K562 (cell line): ENCODE results near the gene SLC12A6. TPM values are rescaled to one million over a fixed set of nuclear protein-coding genes. Genes with fewer than 3 reads are reported as not detected.
A peak's percentile ranks its signal among the peaks of the same experiment; 100 is the strongest.

ENCODE experiments used
- ATAC-seq: fragments of 200-7000 bp; cut with Tn5 transposase; 3 replicates; pipeline ENCODE4 v1.9.1; 2020; ENCODE audit warnings: moderate library complexity
- BruUV-seq: library from RNA; stranded (reverse); fragments of 400-500 nt; replicated peaks from 2 replicates; lab custom pipeline; 2021; lab: Mats Ljungman, UMichigan
- CTCF ChIA-PET: fragments of 300-600 bp; formaldehyde crosslinking; extraction: SDS; loops from one replicate; lab custom pipeline; 2021; ENCODE audit warnings: low intra/inter-chr PET ratio; lab: Yijun Ruan, JAX
- POLR2A ChIA-PET: fragments of 300-600, 350-650 bp; sonication (Branson Sonifier 250); formaldehyde crosslinking; extraction: SDS; loops from one replicate; lab custom pipeline; 2021; ENCODE audit warnings: antibody characterized with exemption, inconsistent platforms; lab: Yijun Ruan, JAX
- DNase-seq, 4 experiments: peaks; one replicate each; pipeline versions ENCODE4 v3.0.0 to v3.0.0-alpha.2; 2011 to 2018; ENCODE audit warnings: low spot score in 3 of 4, mixed read lengths in 3 of 4; ENCODE audit errors: extremely low read depth in 1 of 4
- FAIRE-seq: peaks from 2 replicates; lab custom pipeline; 2011; peaks lifted over from hg19 to GRCh38; lab: Jason Lieb, UNC
- H2AFZ ChIP-seq: 2 replicates; pipeline ENCODE4 v1.6.0; 2011; ENCODE audit warnings: low read depth, low read length, control low read depth, inconsistent platforms
- H3K27ac ChIP-seq: fragments of 200-600 bp; 3 replicates; pipeline ENCODE4 v1.8.0; 2011; ENCODE audit warnings: low read depth, mild to moderate bottlenecking, control low read depth, inconsistent platforms, low read length, moderate library complexity, mixed read lengths; ENCODE audit errors: extremely low read depth
- H3K27me3 ChIP-seq, 2 experiments: fragments of 300-600 bp in 1 of 2; 2 replicates in 1 of 2; 3 replicates in 1 of 2; pipeline versions ENCODE4 v1.6.0 to v1.8.0; 2011; ENCODE audit warnings: inconsistent platforms in 2 of 2, low read length in 2 of 2, mild to moderate bottlenecking in 1 of 2, mixed read lengths in 1 of 2, moderate library complexity in 1 of 2; ENCODE audit not compliant: control insufficient read depth in 2 of 2, insufficient read depth in 2 of 2
- H3K36me3 ChIP-seq: fragments of 300-600 bp; 3 replicates; pipeline ENCODE4 v1.8.0; 2011; ENCODE audit warnings: mild to moderate bottlenecking, low read length, inconsistent platforms; ENCODE audit not compliant: control insufficient read depth, insufficient read depth
- H3K4me1 ChIP-seq, 2 experiments: fragments of 200-600 bp in 1 of 2; replicated peaks in 1 of 2; 2 replicates in 1 of 2; 3 replicates in 1 of 2; pipeline versions ENCODE4 v1.5.1 to v1.8.0; 2011; ENCODE audit warnings: inconsistent platforms in 2 of 2, low read length in 2 of 2, mild to moderate bottlenecking in 1 of 2, mixed read lengths in 1 of 2, moderate library complexity in 1 of 2; ENCODE audit not compliant: control insufficient read depth in 2 of 2, insufficient read depth in 2 of 2
- H3K4me2 ChIP-seq: 2 replicates; pipeline ENCODE4 v1.6.1; 2011; ENCODE audit warnings: low read length, control low read depth, inconsistent platforms, mixed read lengths; ENCODE audit not compliant: insufficient read depth
- H3K4me3 ChIP-seq: fragments of 200-600 bp; sonication (generic), shearing (Covaris generic); 2 replicates; pipeline ENCODE4 v1.5.1; 2016; ENCODE audit warnings: control low read depth, inconsistent platforms
- H3K79me2 ChIP-seq: fragments of 200-600 bp; 3 replicates; pipeline ENCODE4 v1.8.0; 2011; ENCODE audit warnings: low read length, inconsistent platforms; ENCODE audit not compliant: control insufficient read depth, insufficient read depth
- H3K9ac ChIP-seq, 2 experiments: 2 replicates each; pipeline versions ENCODE4 v1.6.0 to v1.6.1; 2011; ENCODE audit warnings: low read depth in 2 of 2, low read length in 2 of 2, control low read depth in 1 of 2, inconsistent platforms in 1 of 2, mild to moderate bottlenecking in 1 of 2, mixed read lengths in 1 of 2; ENCODE audit not compliant: insufficient read depth in 1 of 2
- H3K9me1 ChIP-seq: one replicate; pipeline ENCODE4 v1.6.0; 2011; ENCODE audit warnings: inconsistent platforms, mild to moderate bottlenecking, low read length, moderate library complexity; ENCODE audit not compliant: control insufficient read depth, insufficient read depth
- H3K9me3 ChIP-seq: replicated peaks from 2 replicates; pipeline ENCODE4 v1.5.1; 2011; ENCODE audit warnings: low read depth, low read length, inconsistent platforms; ENCODE audit not compliant: control insufficient read depth, insufficient read depth
- H4K20me1 ChIP-seq: replicated peaks from 2 replicates; pipeline ENCODE4 v1.6.1; 2011; ENCODE audit warnings: low read length, inconsistent platforms, mixed read lengths; ENCODE audit not compliant: control insufficient read depth, insufficient read depth
- EP400 ChIP-seq: fragments of 450-650 bp; IDR thresholded peaks from 2 replicates; pipeline ENCODE4 v1.6.1; 2017; ENCODE audit warnings: antibody characterized with exemption, mild to moderate bottlenecking, moderate library complexity
- HES1 ChIP-seq: fragments of 450-650 bp; IDR thresholded peaks from 2 replicates; pipeline ENCODE4 v1.6.1; 2016; ENCODE audit warnings: low read depth, mild to moderate bottlenecking, moderate library complexity
- MIER1 ChIP-seq: fragments of 450-650 bp; IDR thresholded peaks from 2 replicates; pipeline ENCODE4 v1.6.1; 2016; ENCODE audit warnings: antibody characterized with exemption, mild to moderate bottlenecking, low read depth
- POLR2A ChIP-seq: fragments of 450-650 bp; conservative IDR thresholded peaks from 2 replicates; pipeline ENCODE4 v1.6.1; 2016
- ZNF384 ChIP-seq: IDR thresholded peaks from 2 replicates; pipeline ENCODE4 v1.6.1; 2012; ENCODE audit warnings: low read depth, low read length, improper control_type of control experiment
- ZNF592 ChIP-seq: fragments of 450-650 bp; IDR thresholded peaks from 2 replicates; pipeline ENCODE4 v1.6.1; 2017; ENCODE audit warnings: antibody characterized with exemption, mild to moderate bottlenecking
- WGBS: fragments of 100-300 bp; shearing (Covaris generic); methylation state at CpG from one replicate; pipeline ENCODE4 v1.1.6; 2016; ENCODE audit warnings: low coverage, mixed read lengths; ENCODE audit not compliant: insufficient coverage; ENCODE audit errors: missing lambda C conversion rate; 5-methylcytosine and 5-hydroxymethylcytosine counted together
- in situ Hi-C: fragments of 300-500 bp; cut with MboI; formaldehyde crosslinking; loops from 4 replicates; pipeline ENCODE4 v1.15.0; 2018; ENCODE audit warnings: inconsistent platforms, mixed read lengths
- intact Hi-C: fragments of 100-400 bp; cut with micrococcal nuclease; formaldehyde crosslinking; loops from 2 replicates; pipeline ENCODE4 v1.14.2; 2022
- polyA plus RNA-seq, 8 experiments: library from polyadenylated mRNA; depleted of rRNA in 4 of 8; stranded (reverse) in 5 of 8; unstranded in 3 of 8; fragments of >200 nt; fragmentation: Nextera tagmentation in 2 of 8; fragmentation: Illumina TruSeq in 1 of 8; extraction: Ambion mirVana in 2 of 8; extraction: Trizol in 1 of 8; gene quantifications; 2 replicates each; pipeline versions ENCODE4 v1.2.1 to v1.2.3, GENCODE V29; 2011 to 2014; ENCODE audit warnings: inconsistent platforms in 1 of 8, missing spikeins in 1 of 8
- total RNA-seq, 7 experiments: library from RNA; depleted of rRNA in 6 of 7; stranded (reverse); fragments of >200 nt in 6 of 7; fragmentation: Illumina TruSeq in 2 of 7; extraction: Trizol in 2 of 7; gene quantifications; 2 replicates each; pipeline versions ENCODE4 v1.2.1 to v1.2.3, GENCODE V29; 2011 to 2021; ENCODE audit warnings: low replicate concordance in 1 of 7

The SLC12A6 gene
- total and polyA plus RNA-seq, 9 of the 15 experiments (the other 6 are each of a cell fraction or from before 2014, with no cell fraction given), result 1.4 to 16.4 (median 6.7) TPM

DNA sequence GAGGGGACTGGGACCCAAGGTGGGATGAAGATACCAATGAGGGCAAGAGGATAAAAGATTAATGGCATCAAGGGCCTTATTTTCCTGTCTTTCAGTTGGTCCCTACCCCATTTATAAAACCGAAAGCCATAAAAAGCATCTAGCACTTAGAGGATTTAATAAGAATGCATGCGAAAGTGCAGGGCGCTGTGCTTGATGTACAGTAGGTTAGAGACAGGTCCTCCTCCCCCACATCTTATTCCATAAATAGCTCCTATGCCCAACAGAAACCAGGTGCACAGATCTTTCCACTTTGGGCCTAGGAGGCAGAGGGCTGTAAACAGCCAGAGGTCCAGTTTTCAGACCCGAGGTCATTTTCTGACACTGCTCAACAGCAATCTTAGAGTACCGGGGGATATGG, 28.3 kb upstream of the SLC12A6 start:
- CTCF ChIA-PET, result interaction anchor here (1.4 kb wide), 1 partner anchor 23 kb away, joined by 5 read pairs; the partner anchor contains the start of genes NOP10 and NUTM1
- Histone ChIP-seq H3K27me3 (no peaks in the 10 kb centered on the region), H3K4me3 (peak overlapping the region; percentile 99), H4K20me1 (no peaks in the 10 kb centered on the region), H2AFZ (peak overlapping the region; percentile 84; the same call in 1 of the 2 replicates), H3K4me2 (peak overlapping the region; percentile 88), H3K9me1 (no peaks in the 10 kb centered on the region), H3K4me1 (peaks cover 7 to 22% of the 10 kb centered on the region in 2 experiments; a peak in 4 of 5 replicates), H3K9ac (peak overlapping the region; percentile 44 to 75; a peak in 3 of 4 replicates), H3K27ac (no peak overlapping the region), H3K36me3 (peaks cover 30% of the 10 kb centered on the region; the same call in 2 of the 3 replicates), H3K79me2 (peaks cover 10% of the 10 kb centered on the region; the same call in 2 of the 3 replicates), H3K9me3 (no peaks in the 10 kb centered on the region)
- TSS peak; percentile 40 for BruUV-seq
- POLR2A ChIA-PET, result interaction anchor here (0.9 to 2.3 kb wide), 4 partner anchors 8 to 264 kb away, joined by 3 to 10 read pairs (median 6); partner anchors contain the start of genes EMC7 and PGBD4
- intact Hi-C loops (loop anchor here (2.0 to 5.0 kb wide), 4 partner anchors 125 to 303 kb away; partner anchors contain the start of gene KATNBL1), in situ Hi-C loops (loop anchor here (10.0 kb wide), 1 partner anchor 301 kb away; no protein-coding TSS in a partner anchor)
- 35% methylated on average over 5 of the region's 5 CpGs for WGBS
- DNase-seq (no peak), ATAC-seq (no peak), FAIRE-seq (peak; percentile 29)
- no peak for TF ChIP-seq EP400
- no peak for TF ChIP-seq MIER1
- TF ChIP-seq ZNF384, result no peak
- no peak for TF ChIP-seq ZNF592
- no peak for TF ChIP-seq POLR2A
- TF ChIP-seq HES1, result no peak
